Muscle layer of duodenum (tissue), 2 donors: ENCODE results near the gene NUTM2E.
"Not testable (repeated sequence)": the region's sequence is repeated elsewhere in the genome, so short reads cannot be mapped to it uniquely, and the experiment has no call there.

Source experiments
- H3K27ac ChIP-seq: one replicate; pipeline ENCODE4 v1.7.0; 2013; ENCODE audit warnings: mild to moderate bottlenecking, low read length
- H3K27me3 ChIP-seq: one replicate; pipeline ENCODE4 v1.7.0; 2013; ENCODE audit warnings: low read depth, mild to moderate bottlenecking, control low read depth, low read length
- H3K36me3 ChIP-seq, 2 donors: one replicate each; pipeline ENCODE4 v1.7.0; 2013; ENCODE audit warnings: low read length in 2 of 2, control low read depth in 1 of 2, mild to moderate bottlenecking in 1 of 2; ENCODE audit not compliant: insufficient read depth in 2 of 2, control insufficient read depth in 1 of 2
- H3K4me1 ChIP-seq, 2 donors: one replicate each; pipeline ENCODE4 v1.7.0; 2013; ENCODE audit warnings: low read length in 2 of 2, mild to moderate bottlenecking in 2 of 2, control low read depth in 1 of 2, moderate library complexity in 1 of 2; ENCODE audit not compliant: insufficient read depth in 2 of 2, control insufficient read depth in 1 of 2
- H3K4me3 ChIP-seq, 2 donors: one replicate each; pipeline ENCODE4 v1.7.0; 2013; ENCODE audit warnings: low read length in 2 of 2, low read depth in 1 of 2, mild to moderate bottlenecking in 1 of 2
- H3K9me3 ChIP-seq, 2 donors: one replicate each; pipeline ENCODE4 v1.7.0; 2013; ENCODE audit warnings: low read length in 2 of 2, control low read depth in 1 of 2, mild to moderate bottlenecking in 1 of 2; ENCODE audit not compliant: control insufficient read depth in 1 of 2
- donor health status: healthy.

Gene NUTM2E

DNA sequence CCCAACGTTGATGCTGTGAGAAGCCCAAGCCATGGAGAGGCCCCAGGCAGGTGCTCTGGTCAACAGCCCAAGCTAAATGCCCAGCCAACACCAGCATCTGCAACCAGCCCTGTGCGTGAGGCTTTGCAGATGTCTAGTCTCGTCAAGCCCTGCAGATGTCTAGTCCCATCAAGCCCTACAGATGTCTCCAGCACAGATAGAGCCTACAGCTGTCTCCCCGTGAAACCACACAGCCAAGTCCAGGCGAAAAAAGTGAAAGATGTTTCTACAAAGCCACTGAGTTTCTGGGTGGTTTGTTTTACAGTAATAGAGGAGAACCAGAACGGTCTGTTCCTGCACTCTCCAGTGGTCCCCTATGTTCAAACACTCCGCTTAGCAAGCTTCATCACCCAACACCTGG lies 41.5 kb downstream of the NUTM2E start:
- H3K36me3 ChIP-seq, H3K4me1 ChIP-seq, H3K27ac ChIP-seq, H3K27me3 ChIP-seq, H3K4me3 ChIP-seq, H3K9me3 ChIP-seq: not testable (repeated sequence)

- H3K9me3 ChIP-seq, H3K27me3 ChIP-seq, H3K4me3 ChIP-seq, H3K36me3 ChIP-seq, H3K4me1 ChIP-seq, H3K27ac ChIP-seq: not testable (repeated sequence)
Observed at GRCh38 chr10:79869439-79870097, 43.0 kb downstream of the NUTM2E start.

DNA sequence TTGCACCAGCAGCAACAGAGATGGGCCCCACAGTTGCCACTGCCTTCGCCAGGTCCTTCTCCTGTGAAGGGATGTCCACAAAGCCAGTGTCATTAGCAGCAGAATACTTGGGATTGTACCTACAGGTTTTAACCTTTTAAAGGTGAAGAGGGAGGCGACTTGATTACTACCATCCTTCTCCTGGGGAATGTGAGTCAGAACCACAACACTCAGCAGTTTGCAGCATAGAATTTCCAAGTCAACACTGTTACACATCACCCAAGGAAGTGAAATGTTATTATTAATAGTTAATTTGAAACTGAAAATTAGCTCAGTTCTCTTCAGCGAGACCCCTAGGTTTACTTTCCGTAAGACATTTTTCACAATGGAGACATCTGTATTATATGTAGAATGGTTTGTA lies 45.2 kb downstream of the NUTM2E start:
- not testable (repeated sequence) for H3K27ac ChIP-seq, H3K4me3 ChIP-seq, H3K36me3 ChIP-seq, H3K27me3 ChIP-seq, H3K4me1 ChIP-seq, H3K9me3 ChIP-seq
